ENCODE results near the gene SLC22A4. TPM values are rescaled to one million over a fixed set of nuclear protein-coding genes. Genes with fewer than 3 reads are reported as not detected.
A peak's percentile ranks its signal among the peaks of the same experiment; 100 is the strongest.

SLC22A4 gene
- total and polyA plus RNA-seq, 2 experiments from 2014 or later: 1.4 to 3.3 TPM

DNA sequence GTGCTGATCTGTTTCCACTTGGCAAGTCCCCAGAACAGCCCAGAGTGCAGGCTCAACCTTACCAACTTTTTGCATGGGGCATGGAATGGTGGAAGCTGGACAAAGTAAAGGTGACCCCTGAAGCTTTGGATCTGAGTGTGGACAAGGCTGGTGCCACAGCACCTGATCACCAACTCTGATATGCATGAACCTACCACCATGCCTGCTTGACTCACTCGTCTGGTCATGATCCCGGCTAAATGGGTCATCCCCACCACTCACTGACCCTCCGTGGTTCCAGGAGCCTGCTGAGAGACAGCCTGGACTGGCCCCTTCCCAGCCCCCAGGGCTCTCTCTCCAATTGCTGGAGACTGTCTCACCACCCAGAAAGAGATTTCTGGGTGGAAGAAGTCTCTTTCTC lies 14.4 kb upstream of the SLC22A4 start:
- Histone ChIP-seq H3K4me3 (no peak overlapping the region), H3K27ac (peak overlapping the region; percentile 83), H2AFZ (no peak overlapping the region), H3K27me3 (no peaks in the 10 kb centered on the region), H4K20me1 (ENCODE audit: insufficient read depth, poor library complexity, severe bottlenecking) (no peaks in the 10 kb centered on the region), H3K4me1 (ENCODE audit: insufficient read depth) (peaks cover 20% of the 10 kb centered on the region), H3K79me2 (no peaks in the 10 kb centered on the region), H3K36me3 (replicated peaks; ENCODE audit: insufficient read depth, low read depth) (no peaks in the 10 kb centered on the region), H3K4me2 (no peak overlapping the region), H3K9me2 (replicated peaks; ENCODE audit: insufficient read depth) (no peaks in the 10 kb centered on the region), H3K9me3 (ENCODE audit: low read depth) (no peaks in the 10 kb centered on the region)
- DNase-seq (ENCODE audit: low spot score): no peak
- TF ChIP-seq EZH2 (IDR thresholded peaks at IDR 0.05; ENCODE audit: borderline replicate concordance) (no peak), EZH2phosphoT487 (IDR thresholded peaks at IDR 0.05; ENCODE audit: low read depth, severe bottlenecking, unreplicated experiment) (no peak)
- TF ChIP-seq, protein P1, sequence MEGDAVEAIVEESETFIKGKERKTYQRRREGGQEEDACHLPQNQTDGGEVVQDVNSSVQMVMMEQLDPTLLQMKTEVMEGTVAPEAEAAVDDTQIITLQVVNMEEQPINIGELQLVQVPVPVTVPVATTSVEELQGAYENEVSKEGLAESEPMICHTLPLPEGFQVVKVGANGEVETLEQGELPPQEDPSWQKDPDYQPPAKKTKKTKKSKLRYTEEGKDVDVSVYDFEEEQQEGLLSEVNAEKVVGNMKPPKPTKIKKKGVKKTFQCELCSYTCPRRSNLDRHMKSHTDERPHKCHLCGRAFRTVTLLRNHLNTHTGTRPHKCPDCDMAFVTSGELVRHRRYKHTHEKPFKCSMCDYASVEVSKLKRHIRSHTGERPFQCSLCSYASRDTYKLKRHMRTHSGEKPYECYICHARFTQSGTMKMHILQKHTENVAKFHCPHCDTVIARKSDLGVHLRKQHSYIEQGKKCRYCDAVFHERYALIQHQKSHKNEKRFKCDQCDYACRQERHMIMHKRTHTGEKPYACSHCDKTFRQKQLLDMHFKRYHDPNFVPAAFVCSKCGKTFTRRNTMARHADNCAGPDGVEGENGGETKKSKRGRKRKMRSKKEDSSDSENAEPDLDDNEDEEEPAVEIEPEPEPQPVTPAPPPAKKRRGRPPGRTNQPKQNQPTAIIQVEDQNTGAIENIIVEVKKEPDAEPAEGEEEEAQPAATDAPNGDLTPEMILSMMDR (IDR thresholded peaks at IDR 0.05; ENCODE audit: poor library complexity): no peak
- 88% methylated on average over 3 of the region's 3 CpGs for WGBS (ENCODE audit: low lambda C conversion rate, missing lambda C conversion rate)

DNA sequence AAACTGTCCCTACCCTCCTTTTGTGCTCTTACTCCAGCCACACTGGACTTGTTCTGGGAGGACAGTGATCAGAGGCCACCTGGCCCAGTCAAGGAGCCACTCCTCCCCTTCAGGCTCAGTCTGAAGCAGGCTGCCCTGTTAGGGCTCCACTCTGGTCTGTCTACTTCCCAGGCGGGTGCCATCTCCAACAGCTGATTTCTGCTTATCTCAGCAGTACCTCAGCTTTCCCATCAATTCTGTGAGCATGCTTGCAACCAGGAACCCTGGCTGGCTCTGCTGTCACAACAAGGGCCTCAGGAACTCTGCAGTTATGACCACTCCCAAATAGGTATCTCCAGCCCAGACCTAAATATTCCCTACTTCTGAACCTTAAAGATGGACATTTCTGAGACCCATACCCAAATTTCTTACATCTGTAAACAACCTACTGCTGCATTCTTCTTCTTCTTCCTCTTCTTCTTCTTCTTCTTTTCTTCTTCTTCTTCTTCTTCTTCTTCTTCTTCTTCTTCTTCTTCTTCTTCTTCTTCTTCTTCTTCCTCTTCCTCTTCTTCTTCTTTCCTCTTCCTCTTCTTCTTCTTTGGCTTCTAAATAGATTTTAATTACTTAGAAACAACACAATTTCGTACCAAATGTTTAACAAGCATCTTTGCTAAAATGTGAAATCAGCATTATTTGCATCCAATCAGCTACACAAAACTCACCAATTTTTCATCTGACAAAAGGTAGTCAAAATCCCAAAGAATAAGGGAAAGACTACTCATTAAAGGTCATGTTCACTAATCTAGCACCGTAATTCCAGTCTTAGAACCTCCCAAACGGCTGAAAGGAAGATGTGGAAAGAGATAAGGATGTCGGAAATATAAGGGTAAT lies 13.6 kb upstream of the SLC22A4 start:
- no peaks in the 10 kb centered on the region for H3K9me3 ChIP-seq (ENCODE audit: low read depth)
- 86% methylated on average over 5 of the region's 5 CpGs for WGBS (ENCODE audit: low lambda C conversion rate, missing lambda C conversion rate)
- H2AFZ ChIP-seq: no peak overlapping the region
- H3K4me3 ChIP-seq: no peak overlapping the region
- no peak for DNase-seq (ENCODE audit: low spot score)
- H3K79me2 ChIP-seq: no peaks in the 10 kb centered on the region
- H3K4me2 ChIP-seq: no peak overlapping the region
- no peaks in the 10 kb centered on the region for H3K27me3 ChIP-seq
- H3K9me2 ChIP-seq (replicated peaks; ENCODE audit: insufficient read depth): no peaks in the 10 kb centered on the region
- TF ChIP-seq EZH2 (IDR thresholded peaks at IDR 0.05; ENCODE audit: borderline replicate concordance) (no peak), EZH2phosphoT487 (IDR thresholded peaks at IDR 0.05; ENCODE audit: low read depth, severe bottlenecking, unreplicated experiment) (no peak)
- TF ChIP-seq, protein P1 (IDR thresholded peaks at IDR 0.05; ENCODE audit: poor library complexity): no peak
- peaks cover 20% of the 10 kb centered on the region for H3K4me1 ChIP-seq (ENCODE audit: insufficient read depth)
- H4K20me1 ChIP-seq (ENCODE audit: insufficient read depth, poor library complexity, severe bottlenecking): no peaks in the 10 kb centered on the region
- no peaks in the 10 kb centered on the region for H3K36me3 ChIP-seq (replicated peaks; ENCODE audit: insufficient read depth, low read depth)
- no peak overlapping the region for H3K27ac ChIP-seq

DNA sequence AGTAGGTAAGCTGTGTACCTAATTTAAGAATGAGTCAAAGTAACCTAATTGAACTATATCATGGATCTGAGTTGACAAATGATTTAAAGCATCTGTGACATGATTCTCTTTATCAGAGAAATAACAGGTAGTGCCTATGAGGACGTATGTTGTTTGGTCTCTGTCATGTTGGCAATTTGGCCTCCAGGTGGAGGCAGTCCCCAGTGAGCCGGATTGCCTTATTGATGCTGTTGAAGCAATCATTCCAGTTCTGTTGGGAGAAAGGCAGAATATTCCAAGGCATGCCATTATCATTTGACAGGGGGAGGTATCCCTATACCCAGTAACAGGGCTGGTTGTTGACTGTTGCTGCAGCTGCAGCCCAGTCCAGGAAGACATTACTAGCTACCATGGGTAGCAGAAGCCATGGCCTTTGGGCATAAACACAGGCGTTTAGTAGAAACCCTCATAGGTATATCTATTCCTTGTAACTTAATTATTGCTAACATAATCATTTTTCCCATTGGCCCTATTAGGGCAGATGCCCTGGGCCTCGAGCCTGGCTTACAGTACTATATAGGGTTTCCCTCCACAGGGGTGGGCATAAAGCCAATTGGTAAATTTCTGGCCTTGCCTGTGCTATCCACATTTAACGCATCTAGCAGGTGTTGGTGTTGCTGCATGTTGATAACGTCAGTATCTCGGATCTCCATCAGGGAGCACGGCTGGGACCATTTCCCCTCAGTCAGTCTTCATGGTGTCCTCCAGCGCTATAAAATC lies 12.2 kb upstream of the SLC22A4 start:
- 92% methylated on average over 9 of the region's 9 CpGs for WGBS (ENCODE audit: low lambda C conversion rate, missing lambda C conversion rate)
- Histone ChIP-seq H3K79me2 (no peaks in the 10 kb centered on the region), H3K4me3 (no peak overlapping the region), H3K27me3 (no peaks in the 10 kb centered on the region), H2AFZ (no peak overlapping the region), H3K9me3 (ENCODE audit: low read depth) (no peaks in the 10 kb centered on the region), H3K9me2 (replicated peaks; ENCODE audit: insufficient read depth) (no peaks in the 10 kb centered on the region), H3K27ac (no peak overlapping the region), H3K4me1 (ENCODE audit: insufficient read depth) (peaks cover 17% of the 10 kb centered on the region), H4K20me1 (ENCODE audit: insufficient read depth, poor library complexity, severe bottlenecking) (no peaks in the 10 kb centered on the region), H3K36me3 (replicated peaks; ENCODE audit: insufficient read depth, low read depth) (no peaks in the 10 kb centered on the region), H3K4me2 (no peak overlapping the region)
- TF ChIP-seq, protein P1 (IDR thresholded peaks at IDR 0.05; ENCODE audit: poor library complexity): no peak
- TF ChIP-seq EZH2 (IDR thresholded peaks at IDR 0.05; ENCODE audit: borderline replicate concordance) (no peak), EZH2phosphoT487 (IDR thresholded peaks at IDR 0.05; ENCODE audit: low read depth, severe bottlenecking, unreplicated experiment) (no peak)
- no peak for DNase-seq (ENCODE audit: low spot score)

Measured in hepatocyte (in vitro differentiated cells).